NCI-H1930 (cell line): ENCODE results near the gene KRT82.
"Not testable (repeated sequence)": the region's sequence is repeated elsewhere in the genome, so short reads cannot be mapped to it uniquely, and the experiment has no call there.

ENCODE experiments used
- DNase-seq, 2 experiments: peaks; one replicate each; lab custom pipeline; 2025; lab: John Stamatoyannopoulos, UW

KRT82 gene

DNA sequence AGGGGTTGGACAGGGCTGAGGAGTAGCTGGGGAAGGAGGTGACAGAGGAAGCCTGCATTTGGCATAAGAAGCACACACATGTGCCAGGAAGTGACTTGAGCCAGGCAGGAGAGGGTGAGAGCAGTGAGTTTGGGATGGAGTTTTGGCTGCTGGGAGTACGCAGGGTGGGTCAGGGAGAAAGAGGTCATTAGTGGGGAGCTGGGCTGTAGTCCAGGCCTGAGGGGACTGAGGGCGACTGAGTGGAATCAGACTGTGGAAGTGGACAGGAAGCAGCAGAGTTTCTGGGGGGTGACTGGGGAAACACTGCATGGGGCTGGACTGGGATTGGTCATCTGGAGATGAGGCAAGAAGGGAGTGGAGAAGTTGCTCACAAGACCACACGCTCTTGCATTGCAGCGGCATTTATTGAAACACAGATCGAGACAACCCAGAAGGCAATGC lies 46.5 kb downstream of the KRT82 start:
- no peak for DNase-seq

DNA sequence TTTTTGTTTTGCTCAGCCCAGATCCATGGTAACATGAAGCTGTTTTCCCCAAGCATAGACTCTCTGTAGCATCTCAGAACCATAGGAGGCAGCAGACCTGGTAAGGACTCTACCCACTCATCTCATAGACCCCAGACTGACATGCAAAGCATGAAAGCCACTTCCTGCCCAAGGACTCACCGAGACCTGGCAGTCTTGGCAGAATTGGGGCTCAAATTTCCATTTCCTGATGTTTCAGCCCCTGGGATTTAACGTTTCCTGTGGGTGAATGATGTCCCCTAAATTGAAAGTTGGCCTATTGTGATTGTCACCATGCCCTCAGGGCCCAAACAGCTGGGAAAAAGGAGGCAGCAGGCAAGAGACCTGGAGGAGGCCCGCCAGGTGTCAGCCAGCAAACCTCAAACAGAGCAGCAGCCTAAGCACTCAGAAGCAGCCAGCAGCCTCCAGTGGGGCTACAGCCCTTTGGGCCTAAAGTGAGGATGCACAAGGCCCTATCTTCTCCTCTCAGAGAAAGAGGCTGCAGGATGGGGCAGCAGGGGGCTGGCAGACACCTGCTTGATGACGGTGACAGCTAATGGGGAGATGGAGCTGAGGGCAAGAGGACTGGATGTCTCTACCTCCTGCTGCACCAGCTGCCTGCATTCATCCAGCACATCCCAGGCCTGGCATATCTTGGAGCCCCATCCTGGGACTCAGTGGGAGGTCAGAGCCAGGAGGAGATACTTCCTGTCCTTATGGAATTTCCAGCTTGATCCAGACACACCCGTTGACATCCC lies 47.4 kb downstream of the KRT82 start:
- no peak for DNase-seq

DNA sequence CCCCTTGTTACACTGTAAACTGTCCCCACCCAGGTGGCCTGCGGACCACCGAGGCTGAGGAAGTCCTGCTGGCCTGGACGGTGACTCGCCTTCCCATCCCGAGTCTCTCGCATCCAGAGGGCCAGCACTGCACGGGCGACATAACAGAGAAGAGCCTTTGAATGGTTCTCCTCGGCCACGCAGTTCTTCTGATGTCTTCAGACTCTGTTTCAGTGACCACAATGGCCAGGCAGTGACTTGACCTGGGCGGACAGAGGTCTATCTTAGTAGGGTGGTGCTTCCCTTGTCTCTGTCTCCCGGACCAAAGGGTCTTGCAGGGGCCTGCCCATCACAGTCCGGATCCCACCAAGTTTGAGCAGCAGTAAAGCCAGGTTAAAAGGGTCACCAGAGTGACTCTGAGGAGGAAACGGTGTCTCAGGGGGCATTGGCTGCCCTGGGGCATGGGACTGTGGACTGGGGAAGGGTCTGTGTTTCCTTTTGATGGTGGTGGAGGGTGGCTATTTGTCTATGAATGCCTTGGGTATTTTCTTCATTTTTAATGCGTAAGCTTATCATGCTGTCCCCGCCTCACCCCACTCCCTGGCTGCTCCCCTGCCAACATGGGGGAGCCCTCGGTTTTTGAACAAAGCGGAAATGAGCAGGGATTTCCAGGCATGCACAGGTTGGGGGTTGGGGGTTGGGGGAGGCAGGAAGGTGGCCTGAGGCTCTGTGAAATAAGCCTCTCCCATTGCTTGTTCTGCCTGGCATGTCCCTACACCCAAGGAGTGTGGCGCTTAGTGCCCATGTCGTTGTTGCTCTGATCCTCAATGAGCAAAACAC lies 49.2 kb downstream of the KRT82 start:
- DNase-seq = no peak

DNA sequence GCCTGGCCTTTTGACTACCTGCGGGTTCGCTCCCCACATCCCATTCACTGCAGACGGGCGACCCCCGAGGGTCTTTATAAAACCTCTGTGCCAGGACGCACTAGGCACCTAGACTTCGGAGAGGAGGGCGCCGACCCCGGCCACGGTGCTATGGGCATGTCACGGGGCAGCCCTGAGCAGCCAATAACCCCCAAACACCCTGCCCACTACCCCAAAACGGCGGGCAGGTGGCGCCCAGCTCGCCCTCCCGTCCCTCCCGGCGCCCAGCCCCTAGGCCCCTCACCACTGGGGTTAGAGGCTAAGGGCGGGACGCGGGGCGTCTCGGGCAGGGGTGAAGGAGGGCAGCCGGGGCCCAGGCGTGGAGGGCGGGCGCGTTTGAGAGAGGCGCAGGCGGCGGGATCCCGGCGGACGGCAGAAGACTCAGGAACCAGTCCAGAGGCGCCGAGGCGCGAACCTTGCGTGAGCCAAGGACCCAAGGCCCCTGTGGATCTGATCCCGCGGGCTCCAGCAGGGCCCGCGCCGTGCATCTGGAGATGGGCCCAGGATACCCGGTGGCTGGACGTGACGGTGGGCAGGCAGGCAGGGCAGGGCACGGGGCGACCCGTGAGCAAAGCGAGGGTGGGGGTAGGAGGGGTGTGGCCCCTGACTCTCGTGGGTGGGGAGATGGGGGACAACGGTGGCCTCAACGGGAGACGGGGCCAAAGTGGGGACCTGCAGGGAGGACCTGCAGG lies 49.9 kb downstream of the KRT82 start:
- DNase-seq = no peak

DNA sequence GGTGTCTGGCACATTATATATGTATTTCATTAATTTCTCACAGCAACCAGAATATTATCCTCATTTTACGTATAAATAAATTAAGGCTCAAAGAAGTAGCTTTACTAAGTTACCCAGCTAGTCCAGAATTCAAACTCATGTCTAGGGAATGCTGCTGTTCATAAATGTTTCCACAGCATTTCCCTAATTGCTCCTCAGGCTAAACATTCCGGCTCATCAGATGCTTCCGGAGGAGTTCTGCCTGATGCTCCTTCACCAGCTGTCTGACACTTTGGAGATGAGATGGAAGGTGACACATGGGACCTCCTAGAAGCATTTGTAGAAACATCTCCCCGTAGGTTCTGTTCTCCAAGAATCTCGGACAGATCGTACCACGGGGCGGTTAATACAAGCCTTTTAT lies 51.0 kb downstream of the KRT82 start:
- no peak for DNase-seq

DNA sequence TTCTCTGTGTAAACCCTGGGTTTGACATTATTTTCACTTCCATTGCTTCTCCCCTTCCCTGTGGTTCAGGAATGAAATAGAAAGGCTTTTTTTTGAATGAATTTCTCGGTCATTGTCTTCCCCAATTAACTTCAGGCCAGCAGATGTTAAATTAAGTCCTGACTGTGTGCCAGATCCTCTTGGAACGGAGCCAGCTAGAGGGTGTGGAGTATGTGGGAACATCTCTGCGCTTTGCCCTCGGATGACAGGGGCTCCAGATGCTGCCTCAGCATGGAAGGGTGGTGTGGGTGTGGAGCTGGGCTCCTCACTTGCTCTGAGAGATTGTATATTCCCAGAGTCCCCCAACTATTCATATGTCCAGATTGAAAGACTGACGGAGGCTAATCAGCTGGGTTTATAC lies 51.9 kb downstream of the KRT82 start:
- DNase-seq = no peak

DNA sequence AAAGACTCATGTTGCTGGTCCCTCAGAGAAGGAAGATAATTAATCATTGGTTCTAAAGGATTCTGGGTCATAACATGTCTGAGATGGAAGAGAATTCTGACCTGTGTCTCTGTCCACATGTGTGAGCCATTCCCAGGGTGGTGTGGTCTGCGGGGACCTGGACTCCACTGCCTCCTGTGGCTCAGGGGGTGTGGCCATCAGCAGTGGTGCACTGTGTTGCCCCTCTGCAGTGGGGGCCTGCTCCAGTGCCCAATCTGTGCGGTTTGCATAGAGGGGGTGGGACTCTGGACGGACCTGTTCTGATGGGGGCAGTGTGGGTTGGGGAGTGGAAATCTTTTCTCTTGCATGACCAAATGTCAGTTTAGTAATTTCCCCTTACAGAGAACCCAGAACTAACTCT lies 52.4 kb downstream of the KRT82 start:
- DNase-seq = no peak

DNA sequence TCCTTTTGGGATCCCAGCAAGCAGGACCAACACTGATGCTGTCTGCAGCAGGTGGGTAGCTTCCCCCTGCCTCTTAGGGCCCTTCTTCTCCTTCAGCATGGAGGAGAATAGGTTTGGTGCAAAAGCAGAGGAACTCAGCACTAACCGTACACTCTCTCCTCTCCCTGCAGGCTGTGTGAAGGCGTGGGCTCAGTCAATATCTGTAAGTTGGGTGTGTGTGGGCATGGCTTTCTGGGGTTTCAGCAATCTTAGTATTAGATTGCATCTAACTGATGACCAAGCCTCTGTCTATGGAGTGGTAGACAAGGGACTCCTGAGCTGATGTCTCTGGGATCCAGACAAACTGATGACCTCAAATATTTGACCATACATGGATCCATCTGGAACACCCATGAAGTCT lies 53.2 kb downstream of the KRT82 start:
- DNase-seq = no peak

DNA sequence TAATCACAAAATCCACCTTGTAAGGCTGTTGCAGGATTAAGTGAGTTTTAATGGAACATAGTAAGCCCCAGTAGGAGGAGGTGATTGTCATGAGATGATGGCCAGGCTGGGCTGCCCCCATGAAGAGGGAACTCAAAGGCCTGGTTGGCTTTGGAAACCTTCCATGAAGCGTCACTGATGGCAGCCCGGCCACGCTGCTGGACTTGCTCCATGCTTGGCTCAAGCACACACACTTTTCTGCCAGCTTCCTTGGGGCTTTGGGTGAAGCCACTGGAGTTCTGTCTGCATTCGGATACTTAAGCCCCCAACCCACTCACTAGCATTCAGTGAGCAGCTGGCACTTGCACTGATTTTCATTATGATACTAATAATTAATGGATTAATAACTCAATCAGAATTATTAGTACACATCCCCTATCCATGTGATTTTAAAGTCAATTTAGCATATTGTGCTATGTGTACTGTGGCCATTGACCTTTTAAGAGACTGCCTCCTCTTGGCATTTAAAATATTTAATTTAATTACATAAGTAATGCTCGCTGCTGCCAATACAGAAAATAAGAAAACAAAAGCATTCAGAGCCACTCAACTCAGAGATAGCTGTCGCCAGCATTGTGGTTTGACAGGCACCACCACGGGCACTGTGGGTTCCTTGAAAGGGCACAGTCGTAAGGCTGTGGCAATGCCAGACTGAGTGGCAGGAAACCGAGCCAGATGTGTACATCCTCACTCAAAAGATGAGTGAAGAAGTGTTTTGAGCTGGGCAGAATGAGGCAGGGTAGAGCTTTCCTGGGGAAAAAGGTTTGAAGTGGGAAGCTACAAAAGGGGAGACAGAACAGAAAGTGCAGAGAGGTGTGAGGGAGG lies 54.7 kb downstream of the KRT82 start:
- no peak for DNase-seq

DNA sequence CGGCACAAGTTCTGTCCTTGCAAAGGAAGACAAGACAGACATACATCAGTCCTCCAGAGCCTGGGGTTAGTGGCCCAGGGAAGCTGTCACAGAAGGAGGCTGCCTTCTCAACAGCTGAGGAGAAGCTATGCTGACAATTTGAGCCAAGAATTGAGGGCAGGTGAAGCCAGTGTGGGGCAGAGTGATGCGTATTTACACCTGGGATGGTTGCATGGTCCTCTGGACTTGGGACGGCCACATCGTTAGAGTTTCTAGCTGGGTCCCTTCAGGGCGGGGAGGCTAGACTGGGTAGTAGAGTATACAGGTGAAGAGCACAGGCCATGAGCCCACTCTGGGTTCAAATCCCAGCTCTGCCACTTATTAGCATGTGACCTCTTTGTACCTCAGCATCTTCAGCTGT lies 55.3 kb downstream of the KRT82 start:
- DNase-seq = no peak

DNA sequence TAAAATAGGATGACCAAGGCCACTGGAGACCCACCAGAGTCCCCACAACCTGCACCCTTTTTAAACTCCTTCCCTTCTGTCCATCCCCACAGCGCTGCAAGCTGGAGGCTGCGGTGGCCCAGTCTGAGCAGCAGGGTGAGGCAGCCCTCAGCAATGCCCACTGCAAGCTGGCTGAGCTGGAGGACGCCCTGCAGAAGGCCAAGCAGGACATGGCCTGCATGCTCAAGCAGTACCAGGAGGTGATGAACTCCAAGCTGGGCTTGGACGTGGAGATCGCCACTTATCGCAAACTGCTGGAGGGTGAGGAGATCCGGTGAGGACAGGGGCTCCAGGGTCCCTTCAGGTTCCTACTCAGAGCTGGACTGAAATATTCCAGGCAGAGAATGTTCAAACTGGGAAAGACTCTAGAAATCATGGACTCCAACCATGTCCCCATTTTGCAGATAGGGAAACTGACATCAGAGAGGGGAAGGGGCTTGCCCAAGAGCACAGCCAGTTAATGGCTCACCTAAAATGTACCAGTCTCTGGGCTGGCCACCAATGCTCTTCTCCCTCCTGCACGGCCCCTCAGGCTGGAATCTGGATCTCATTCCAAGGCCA lies 56.0 kb downstream of the KRT82 start:
- no peak for DNase-seq

DNA sequence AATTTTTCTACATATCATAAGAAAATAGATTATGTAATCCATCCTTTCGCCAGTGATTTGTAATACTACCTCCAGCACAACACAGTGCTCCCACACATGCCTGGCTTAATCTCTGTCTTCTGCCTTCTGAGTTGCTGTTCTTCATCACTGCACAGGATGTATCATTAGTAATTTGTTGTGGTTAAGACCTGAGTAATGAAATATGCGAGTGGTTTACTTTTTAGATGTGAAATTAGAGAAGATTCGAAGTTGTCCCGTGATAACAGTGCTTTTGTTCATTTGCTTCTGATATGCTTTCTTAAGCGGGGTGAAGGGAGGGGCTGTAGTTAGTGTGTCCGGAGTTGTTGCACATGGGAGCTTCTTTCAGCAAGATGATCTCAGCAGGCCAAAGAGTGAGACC lies 56.9 kb downstream of the KRT82 start:
- DNase-seq = no peak

DNA sequence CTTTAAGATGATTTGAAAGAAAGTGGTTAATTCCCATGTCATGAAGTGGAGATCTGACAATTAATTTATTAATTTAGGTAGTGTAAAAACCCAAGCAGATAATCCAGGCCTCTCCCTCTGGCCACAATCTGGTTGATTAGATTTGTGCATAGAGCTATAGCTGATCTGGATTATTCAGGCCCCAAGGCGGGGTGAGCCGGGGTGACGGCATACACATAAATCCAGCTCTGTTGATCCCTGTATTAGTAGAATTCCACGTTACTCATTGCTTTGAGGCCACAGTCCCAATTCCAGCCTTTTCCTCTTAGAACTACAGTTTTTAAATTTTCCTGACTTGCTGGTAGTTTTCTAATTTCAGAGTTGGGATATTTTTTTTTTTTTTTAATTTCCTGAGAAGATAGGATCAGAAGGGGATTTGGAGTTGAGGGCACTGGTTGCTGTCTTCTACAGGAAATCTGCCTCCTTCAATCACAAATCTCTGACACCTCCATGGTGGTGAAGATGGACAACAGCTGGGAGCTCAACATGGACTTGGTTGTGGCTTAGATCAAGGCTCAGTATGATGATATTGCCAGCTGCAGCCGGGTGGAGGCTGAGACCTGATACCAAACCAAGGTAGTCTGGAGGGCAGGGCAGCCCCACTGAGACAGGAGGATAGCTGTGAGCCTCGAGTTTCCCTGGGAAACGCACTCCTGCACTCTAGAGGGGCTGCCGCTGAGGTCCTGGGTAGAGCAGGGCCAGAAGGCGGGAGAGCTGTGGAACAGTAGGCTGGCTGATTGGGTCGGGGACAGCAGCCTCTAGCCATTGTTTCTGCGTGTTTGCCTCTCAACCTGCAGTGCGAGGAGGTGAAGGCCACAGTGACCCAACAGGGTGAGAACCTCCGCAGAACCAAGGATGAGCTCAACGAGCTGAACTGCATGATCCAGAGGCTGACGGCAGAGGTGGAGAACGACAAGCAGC lies 58.3 kb downstream of the KRT82 start:
- DNase-seq = no peak

DNA sequence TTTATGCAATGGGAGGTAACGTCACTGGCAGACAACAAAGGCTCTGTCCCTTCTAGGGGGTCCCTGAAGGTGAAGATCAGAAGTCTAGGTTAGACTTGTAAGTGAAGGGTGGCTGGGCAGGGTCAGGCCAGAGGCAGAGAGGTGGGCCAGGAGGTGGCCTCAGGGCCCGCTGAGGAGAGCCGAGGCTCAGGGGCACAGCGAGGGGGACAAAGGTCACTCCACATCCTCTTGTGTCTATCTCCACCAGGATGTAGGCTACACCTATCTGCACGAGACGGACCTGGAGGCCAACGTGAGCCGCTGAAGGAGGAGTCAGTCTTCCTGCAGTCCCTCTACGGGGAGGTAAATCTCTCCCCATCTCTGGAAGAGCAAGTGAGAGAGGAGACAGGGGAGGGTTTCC lies 59.1 kb downstream of the KRT82 start:
- DNase-seq = no peak

DNA sequence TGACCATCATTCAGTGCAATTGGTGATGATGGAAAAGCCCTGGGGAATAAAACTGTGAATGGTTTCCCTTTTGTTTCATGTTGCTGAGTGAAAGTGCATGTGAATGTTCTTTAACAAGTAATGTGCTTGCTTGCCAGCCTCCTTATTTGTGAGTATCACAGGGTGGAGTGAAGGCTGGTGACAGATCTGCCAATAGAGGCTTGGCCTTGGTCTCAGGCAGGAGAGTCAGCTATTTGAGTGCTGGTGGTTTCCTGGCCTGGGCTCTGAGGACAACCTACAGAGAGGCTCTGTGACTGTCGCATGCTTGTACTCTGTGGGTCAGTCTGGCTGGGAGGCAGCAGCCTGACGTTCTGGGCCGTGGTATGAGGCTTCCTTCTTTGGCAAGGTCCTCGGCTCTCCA lies 59.5 kb downstream of the KRT82 start:
- DNase-seq = no peak

DNA sequence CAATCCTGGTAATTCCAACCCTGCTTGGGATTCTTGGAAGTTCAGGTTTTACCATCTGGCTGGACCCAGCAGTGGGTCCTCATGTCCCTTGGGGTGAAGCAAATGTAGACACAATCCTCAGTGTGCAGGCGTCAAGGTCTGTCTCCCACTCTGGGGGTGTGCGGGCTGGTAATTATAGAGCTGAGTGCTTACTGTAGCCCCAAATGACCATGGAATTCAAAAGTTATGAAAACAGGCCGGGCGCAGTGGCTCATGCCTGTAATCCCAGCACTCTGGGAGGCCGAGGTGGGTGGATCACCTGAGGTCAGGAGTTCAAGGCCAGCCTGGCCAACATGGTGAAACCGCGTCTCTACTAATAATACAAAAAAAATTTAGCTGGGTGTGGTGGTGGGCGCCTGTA lies 61.1 kb downstream of the KRT82 start:
- DNase-seq = not testable (repeated sequence)

DNA sequence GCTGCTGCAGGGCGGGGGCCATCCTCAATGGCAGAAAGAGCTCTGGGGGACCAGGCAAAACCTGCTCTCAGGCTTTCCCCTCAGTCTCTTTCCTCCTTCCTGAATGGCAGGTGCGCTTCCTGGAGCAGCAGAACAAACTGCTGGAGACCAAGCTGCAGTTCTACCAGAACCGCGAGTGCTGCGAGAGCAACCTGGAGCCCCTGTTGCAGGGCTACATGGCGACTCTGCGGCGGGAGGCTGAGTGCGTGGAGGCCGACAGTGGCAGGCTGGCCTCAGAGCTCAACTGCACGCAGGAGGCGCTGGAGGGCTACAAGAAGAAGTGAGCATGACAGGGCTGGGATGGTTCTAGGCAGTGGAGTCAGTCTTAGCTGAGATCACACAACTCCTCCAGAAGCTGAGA lies 62.0 kb downstream of the KRT82 start:
- no peak for DNase-seq
